NCI-H146 treated with DMSO at 0.1 percent for 48 hours (cell line): ENCODE data around the gene C3orf22.

Experiments
- DNase-seq: peaks from one replicate; lab custom pipeline; 2025; ENCODE audit not compliant: unreplicated experiment; lab: John Stamatoyannopoulos, UW

The C3orf22 gene

GRCh38 chr3:126556637-126557414, 1.9 kb downstream of the C3orf22 start:
- no peak for DNase-seq

- no peak for DNase-seq
Measured at GRCh38 chr3:126555795-126556636, 2.7 kb downstream of the C3orf22 start.

- DNase-seq = no peak
Measured at GRCh38 chr3:126554560-126555525, 3.9 kb downstream of the C3orf22 start.

GRCh38 chr3:126553284-126554084, 5.2 kb downstream of the C3orf22 start:
- no peak for DNase-seq

GRCh38 chr3:126552688-126553283, 5.9 kb downstream of the C3orf22 start:
- DNase-seq = no peak

GRCh38 chr3:126551839-126552687, 6.7 kb downstream of the C3orf22 start:
- no peak for DNase-seq

- no peak for DNase-seq
Measured at GRCh38 chr3:126551121-126551838, 7.5 kb downstream of the C3orf22 start.

GRCh38 chr3:126550488-126551051, 8.2 kb downstream of the C3orf22 start:
- DNase-seq = no peak

- no peak for DNase-seq
Measured at GRCh38 chr3:126549861-126550487, 8.8 kb downstream of the C3orf22 start.

GRCh38 chr3:126548556-126549466, 9.9 kb downstream of the C3orf22 start:
- no peak for DNase-seq

GRCh38 chr3:126547721-126548120, 11.0 kb downstream of the C3orf22 start:
- DNase-seq = no peak

GRCh38 chr3:126546549-126547239, 12.0 kb downstream of the C3orf22 start:
- no peak for DNase-seq

GRCh38 chr3:126546013-126546412, 12.7 kb downstream of the C3orf22 start:
- DNase-seq = no peak

GRCh38 chr3:126545544-126545943, 13.2 kb downstream of the C3orf22 start:
- no peak for DNase-seq

GRCh38 chr3:126544596-126545281, 14.0 kb downstream of the C3orf22 start:
- peak; percentile 93 for DNase-seq
